HUES6 (cell line): ENCODE results near the gene NR1D2.

ENCODE experiments used
- H3K27ac ChIP-seq: 2 replicates; pipeline ENCODE4 v1.7.0; 2013; ENCODE audit warnings: low read depth, mild to moderate bottlenecking, low read length, inconsistent platforms
- H3K27me3 ChIP-seq: 2 replicates; pipeline ENCODE4 v1.6.1; 2013; ENCODE audit warnings: low read length; ENCODE audit not compliant: control insufficient read depth, insufficient read depth
- H3K36me3 ChIP-seq: 2 replicates; pipeline ENCODE4 v1.6.1; 2013; ENCODE audit warnings: low read length; ENCODE audit not compliant: control insufficient read depth, insufficient read depth
- H3K4me1 ChIP-seq: 2 replicates; pipeline ENCODE4 v1.6.1; 2013; ENCODE audit warnings: low read length; ENCODE audit not compliant: control insufficient read depth, insufficient read depth
- H3K4me3 ChIP-seq: 2 replicates; pipeline ENCODE4 v1.5.1; 2013; ENCODE audit warnings: low read depth, low read length
- H3K9ac ChIP-seq: one replicate; pipeline ENCODE4 v1.6.1; 2013; ENCODE audit warnings: mild to moderate bottlenecking, low read length
- H3K9me3 ChIP-seq: 2 replicates; pipeline ENCODE4 v1.6.1; 2013; ENCODE audit warnings: low read depth, low read length; ENCODE audit not compliant: control insufficient read depth, insufficient read depth

The NR1D2 gene

DNA sequence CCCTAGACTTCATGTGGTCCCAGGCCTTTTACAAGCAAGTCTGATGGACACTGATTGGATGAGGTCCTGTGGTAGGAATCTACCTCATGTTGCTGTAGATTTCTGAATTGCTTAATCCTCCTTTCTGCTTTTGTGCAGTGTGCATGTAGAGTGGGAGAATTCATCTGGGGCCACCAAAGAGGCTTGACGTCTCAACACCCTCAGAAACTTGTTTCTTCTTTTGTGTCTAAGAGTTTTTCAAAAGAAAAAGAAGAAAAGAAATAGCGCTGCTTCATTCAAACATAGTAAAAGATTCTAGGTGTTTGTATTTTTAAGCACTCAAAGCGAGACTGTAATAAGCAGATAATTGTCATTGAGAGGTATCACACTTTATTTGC is 46.2 kb downstream of the NR1D2 start:
- peaks cover 11% of the 10 kb centered on the region; the same call in 1 of the 2 replicates for H3K4me1 ChIP-seq
- no peak overlapping the region for H3K4me3 ChIP-seq
- no peak overlapping the region for H3K9ac ChIP-seq
- no peaks in the 10 kb centered on the region for H3K36me3 ChIP-seq
- H3K27me3 ChIP-seq = no peaks in the 10 kb centered on the region
- H3K27ac ChIP-seq = no peak overlapping the region
- 0 out of 2 replicates have a peak, but pooled peaks cover 2% of the 10 kb centered on the region for H3K9me3 ChIP-seq

DNA sequence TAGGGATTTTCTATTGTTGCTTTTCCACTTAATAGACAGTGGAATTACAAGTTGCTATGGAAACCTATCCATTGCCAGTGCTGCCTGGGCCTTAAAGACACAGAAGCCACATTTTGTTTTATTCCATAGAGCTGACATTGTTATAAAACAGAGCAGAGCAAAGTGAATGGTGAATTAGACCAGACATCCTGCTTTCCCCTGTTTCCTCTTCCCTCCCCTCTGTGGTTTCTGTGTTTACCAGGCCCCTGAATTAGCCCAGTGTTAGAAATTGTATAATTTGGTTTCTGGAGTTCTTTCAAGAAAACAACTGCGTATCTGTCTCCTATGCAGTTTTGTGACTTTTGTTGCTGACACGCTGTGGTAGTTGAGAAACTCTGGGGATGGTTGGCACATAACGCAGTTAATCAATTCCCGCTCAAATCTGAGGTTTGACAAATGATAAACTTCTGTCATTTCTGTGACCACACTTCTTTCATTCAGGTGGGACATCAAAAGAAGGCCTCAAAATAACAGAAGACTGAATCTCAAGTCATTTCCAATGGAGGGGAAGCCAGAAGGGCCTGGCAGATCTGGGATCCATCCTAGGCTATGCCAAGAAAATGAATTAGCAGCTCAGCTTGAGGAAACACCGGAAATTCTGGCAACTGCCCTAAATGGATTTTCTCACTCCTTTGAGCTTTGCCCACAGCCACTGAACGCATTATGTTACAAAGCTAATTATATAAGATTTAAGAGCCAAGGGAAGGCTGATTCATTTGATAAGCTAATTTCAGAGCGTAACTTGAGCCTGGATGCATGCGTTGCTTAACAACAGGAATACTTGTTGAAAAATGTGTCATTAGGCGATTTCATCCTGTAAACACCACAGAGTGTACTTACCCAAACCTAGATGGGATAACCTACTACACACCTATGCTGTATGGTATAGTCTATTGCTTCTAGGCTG is 46.9 kb downstream of the NR1D2 start:
- no peaks in the 10 kb centered on the region for H3K27me3 ChIP-seq
- H3K9me3 ChIP-seq = 0 out of 2 replicates have a peak, but pooled peaks cover 2% of the 10 kb centered on the region
- H3K36me3 ChIP-seq = no peaks in the 10 kb centered on the region
- no peak overlapping the region for H3K4me3 ChIP-seq
- H3K4me1 ChIP-seq = peaks cover 11% of the 10 kb centered on the region; the same call in 1 of the 2 replicates
- H3K9ac ChIP-seq = no peak overlapping the region
- H3K27ac ChIP-seq = no peak overlapping the region

DNA sequence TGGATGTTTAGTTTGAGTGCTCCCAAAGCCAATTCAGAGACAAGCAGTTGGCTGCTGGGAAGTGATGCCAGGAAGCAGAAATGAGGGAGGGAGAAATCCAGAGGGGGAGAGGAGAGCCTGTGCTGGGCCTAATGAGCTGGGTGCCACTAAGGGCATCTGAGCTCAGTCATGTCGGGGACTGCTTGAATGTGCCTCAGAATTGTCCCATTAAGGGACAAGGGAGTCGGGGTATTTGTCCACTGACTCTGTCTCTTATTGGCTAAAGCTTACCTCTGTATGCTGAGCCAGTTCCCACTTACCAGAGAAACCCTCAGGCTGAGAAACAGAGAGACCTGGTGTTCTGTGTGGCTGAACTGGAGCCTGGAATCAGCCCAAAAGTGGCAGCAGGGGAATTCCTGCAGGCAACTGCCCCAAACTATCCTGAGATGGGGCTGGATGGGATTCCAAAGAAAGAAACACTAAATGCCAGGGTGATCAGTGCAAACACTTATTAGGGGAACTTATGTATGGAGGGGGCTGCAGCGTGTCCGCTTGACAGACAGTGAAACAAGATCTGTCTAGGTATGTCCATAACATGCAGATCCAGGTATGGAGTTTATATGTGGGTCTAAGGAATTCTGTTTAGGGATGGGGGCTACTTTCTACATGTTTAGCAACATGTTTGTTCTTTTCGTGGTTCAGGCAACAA is 48.6 kb downstream of the NR1D2 start:
- Histone ChIP-seq H3K27ac (no peak overlapping the region), H3K36me3 (no peaks in the 10 kb centered on the region), H3K4me1 (peaks cover 11% of the 10 kb centered on the region; the same call in 1 of the 2 replicates), H3K9ac (no peak overlapping the region), H3K27me3 (no peaks in the 10 kb centered on the region), H3K9me3 (no peaks in the 10 kb centered on the region), H3K4me3 (no peak overlapping the region)

- Histone ChIP-seq H3K36me3 (no peaks in the 10 kb centered on the region), H3K9ac (no peak overlapping the region), H3K4me3 (no peak overlapping the region), H3K27ac (no peak overlapping the region), H3K4me1 (peaks cover 13% of the 10 kb centered on the region; the same call in 1 of the 2 replicates), H3K27me3 (no peaks in the 10 kb centered on the region), H3K9me3 (no peaks in the 10 kb centered on the region)
Observed at GRCh38 chr3:23994244-23994569, 49.1 kb downstream of the NR1D2 start.

GRCh38 chr3:23995219-23995618 is 50.1 kb downstream of the NR1D2 start:
- no peak overlapping the region for H3K27ac ChIP-seq
- no peaks in the 10 kb centered on the region for H3K36me3 ChIP-seq
- peaks cover 16% of the 10 kb centered on the region; the same call in 1 of the 2 replicates for H3K4me1 ChIP-seq
- H3K4me3 ChIP-seq = no peak overlapping the region
- H3K9ac ChIP-seq = no peak overlapping the region
- H3K27me3 ChIP-seq = no peaks in the 10 kb centered on the region
- H3K9me3 ChIP-seq = no peaks in the 10 kb centered on the region

DNA sequence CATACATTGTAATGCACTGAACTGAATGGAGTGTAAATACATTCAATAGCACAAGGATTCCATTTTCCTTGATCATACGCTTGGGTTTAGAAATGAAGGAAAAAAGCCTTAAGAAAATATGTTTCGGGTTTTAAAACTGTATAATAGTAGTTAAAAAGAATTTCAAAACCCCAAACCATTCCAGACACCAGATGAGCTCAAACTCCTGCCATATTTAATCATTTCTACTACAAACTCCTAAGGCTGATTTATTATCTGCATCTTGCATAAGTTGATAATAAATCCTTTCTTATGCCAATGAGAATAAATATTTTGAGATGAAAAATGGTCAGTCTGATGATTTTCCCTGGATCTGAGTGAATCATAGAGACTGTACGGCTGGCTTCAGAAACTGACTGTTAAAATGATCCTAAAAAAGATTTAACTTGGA is 51.0 kb downstream of the NR1D2 start:
- Histone ChIP-seq H3K36me3 (no peaks in the 10 kb centered on the region), H3K27me3 (no peaks in the 10 kb centered on the region), H3K4me1 (peaks cover 16% of the 10 kb centered on the region; the same call in 1 of the 2 replicates), H3K9ac (no peak overlapping the region), H3K9me3 (no peaks in the 10 kb centered on the region), H3K4me3 (no peak overlapping the region), H3K27ac (no peak overlapping the region)

GRCh38 chr3:23999012-23999641 is 54.0 kb downstream of the NR1D2 start:
- no peaks in the 10 kb centered on the region for H3K36me3 ChIP-seq
- H3K4me1 ChIP-seq = 0 out of 2 replicates have a peak, but pooled peaks cover 5% of the 10 kb centered on the region
- H3K27ac ChIP-seq = no peak overlapping the region
- H3K4me3 ChIP-seq = no peak overlapping the region
- no peak overlapping the region for H3K9ac ChIP-seq
- H3K27me3 ChIP-seq = no peaks in the 10 kb centered on the region
- H3K9me3 ChIP-seq = no peaks in the 10 kb centered on the region

- H3K9ac ChIP-seq = no peak overlapping the region
- no peaks in the 10 kb centered on the region for H3K27me3 ChIP-seq
- H3K4me1 ChIP-seq = 0 out of 2 replicates have a peak, but pooled peaks cover 5% of the 10 kb centered on the region
- H3K4me3 ChIP-seq = no peak overlapping the region
- no peak overlapping the region for H3K27ac ChIP-seq
- no peaks in the 10 kb centered on the region for H3K9me3 ChIP-seq
- H3K36me3 ChIP-seq = no peaks in the 10 kb centered on the region
Observed at GRCh38 chr3:24002129-24002528, 57.0 kb downstream of the NR1D2 start.

DNA sequence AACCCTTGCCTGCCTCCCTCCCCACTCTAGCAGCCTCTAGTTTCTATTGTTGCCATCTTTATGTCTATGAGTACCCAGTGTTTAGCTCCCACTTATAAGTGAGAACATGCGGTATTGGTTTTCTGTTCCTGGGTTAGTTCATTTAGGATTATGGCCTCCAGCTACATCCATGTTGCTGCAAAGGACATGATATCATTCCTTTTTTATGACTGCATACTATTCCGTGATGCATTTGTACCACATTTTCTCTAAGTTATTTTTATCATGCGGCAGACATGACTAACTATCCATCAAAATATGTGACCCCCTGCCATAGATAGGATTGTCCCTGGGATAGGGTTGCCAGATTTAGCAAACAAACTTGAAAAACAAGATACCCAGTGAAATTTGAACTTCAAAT is 58.4 kb downstream of the NR1D2 start:
- 0 out of 2 replicates have a peak, but pooled peaks cover 5% of the 10 kb centered on the region for H3K4me1 ChIP-seq
- H3K4me3 ChIP-seq = no peak overlapping the region
- no peaks in the 10 kb centered on the region for H3K27me3 ChIP-seq
- no peaks in the 10 kb centered on the region for H3K36me3 ChIP-seq
- H3K9me3 ChIP-seq = no peaks in the 10 kb centered on the region
- H3K9ac ChIP-seq = no peak overlapping the region
- H3K27ac ChIP-seq = no peak overlapping the region

GRCh38 chr3:24004171-24004938 is 59.3 kb downstream of the NR1D2 start:
- no peak overlapping the region for H3K27ac ChIP-seq
- no peak overlapping the region for H3K9ac ChIP-seq
- no peaks in the 10 kb centered on the region for H3K9me3 ChIP-seq
- H3K36me3 ChIP-seq = no peaks in the 10 kb centered on the region
- H3K4me1 ChIP-seq = 0 out of 2 replicates have a peak, but pooled peaks cover 1% of the 10 kb centered on the region
- no peak overlapping the region for H3K4me3 ChIP-seq
- no peaks in the 10 kb centered on the region for H3K27me3 ChIP-seq
